Glomerular visceral epithelial cell (primary cell): ENCODE measurements around the gene CFAP97D2.
"Not testable (repeated sequence)": the region's sequence is repeated elsewhere in the genome, so short reads cannot be mapped to it uniquely, and the experiment has no call there.

Source experiments
- DNase-seq: peaks from one replicate; pipeline ENCODE4 v3.0.0-alpha.2; 2016; ENCODE audit errors: extremely low spot score

CFAP97D2 gene

DNA sequence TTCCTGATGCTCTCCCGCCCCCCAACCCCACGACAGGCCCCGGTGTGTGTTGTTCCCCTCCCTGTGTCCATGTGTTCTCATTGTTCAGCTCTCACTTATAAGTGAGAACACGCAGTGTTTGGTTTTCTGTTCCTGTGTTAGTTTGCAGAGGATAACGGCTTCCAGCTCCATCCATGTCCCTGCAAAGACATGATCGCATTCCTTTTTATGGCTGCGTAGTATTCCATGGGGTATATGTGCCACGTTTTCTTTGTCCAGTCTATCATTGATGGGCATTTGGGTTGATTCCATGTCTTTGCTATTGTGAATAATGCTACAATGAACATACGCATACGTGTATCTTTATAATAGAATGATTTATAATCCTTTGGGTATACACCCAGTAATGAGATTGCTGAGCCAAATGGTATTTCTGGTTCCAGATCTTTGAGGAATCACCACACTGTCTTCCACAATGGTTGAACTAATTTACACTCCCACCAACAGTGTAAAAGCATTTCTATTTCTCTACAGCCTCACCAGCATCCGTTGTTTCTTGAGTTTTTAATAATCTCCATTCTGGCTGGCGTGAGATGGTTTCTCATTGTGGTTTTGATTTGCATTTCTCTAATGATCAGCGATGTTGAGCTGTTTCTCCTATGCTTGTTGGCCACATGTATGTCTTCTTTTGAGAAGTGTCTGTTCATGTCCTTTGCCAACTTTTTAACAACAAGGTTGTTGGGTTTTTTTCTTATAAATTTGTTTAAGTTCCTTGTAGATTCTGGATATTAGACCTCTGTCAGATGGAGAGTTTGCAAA lies 20.0 kb upstream of the CFAP97D2 start:
- DNase-seq = not testable (repeated sequence)

DNA sequence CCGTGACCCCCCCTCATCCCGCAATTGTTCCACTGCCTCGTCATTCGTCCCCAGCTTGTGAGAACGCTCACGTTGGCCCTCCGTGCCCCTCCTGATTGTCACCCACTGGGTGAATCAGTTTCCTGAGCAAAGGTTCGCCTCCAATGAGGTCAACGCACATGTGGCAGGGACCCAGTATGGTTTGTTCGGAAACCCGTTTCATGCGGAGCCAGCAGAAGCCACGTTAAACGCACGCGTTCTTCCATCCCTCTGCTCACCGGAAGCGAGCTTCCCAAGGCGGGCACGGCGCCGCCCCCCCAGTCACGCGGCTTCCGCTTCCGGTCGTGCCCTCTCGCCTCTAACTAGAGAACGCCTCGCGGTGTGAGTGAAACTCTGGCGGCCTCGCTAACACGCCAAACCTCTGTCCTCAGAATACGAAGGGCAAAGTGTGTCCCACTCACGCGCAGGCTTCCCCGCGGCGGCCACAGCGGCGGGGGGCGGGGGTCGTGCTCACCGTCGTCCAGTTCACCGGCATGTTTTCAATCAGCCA lies 18.0 kb upstream of the CFAP97D2 start:
- DNase-seq = no peak

- DNase-seq = no peak
Observed at GRCh38 chr13:114161644-114162532, 17.2 kb upstream of the CFAP97D2 start.

DNA sequence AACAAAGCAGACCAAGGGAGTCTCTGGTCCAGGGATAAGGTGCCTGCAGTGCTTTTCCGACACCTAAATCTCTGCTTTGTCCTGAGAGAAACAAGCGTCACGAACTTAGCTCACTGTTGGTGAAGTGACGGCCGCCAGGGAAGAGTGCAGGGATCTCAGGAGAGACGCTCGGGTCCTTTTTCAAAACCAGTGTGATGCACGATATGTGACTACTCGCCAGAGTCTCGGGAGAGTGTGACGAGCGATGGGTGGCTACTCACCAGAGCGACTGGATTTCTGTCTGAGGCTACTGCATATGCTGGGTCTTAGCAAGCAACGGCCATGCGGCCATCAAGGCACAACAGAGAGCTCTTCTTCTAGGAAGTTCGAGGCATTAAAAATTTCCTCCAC lies 16.5 kb upstream of the CFAP97D2 start:
- DNase-seq = no peak

GRCh38 chr13:114164053-114164452 lies 15.0 kb upstream of the CFAP97D2 start:
- no peak for DNase-seq

DNA sequence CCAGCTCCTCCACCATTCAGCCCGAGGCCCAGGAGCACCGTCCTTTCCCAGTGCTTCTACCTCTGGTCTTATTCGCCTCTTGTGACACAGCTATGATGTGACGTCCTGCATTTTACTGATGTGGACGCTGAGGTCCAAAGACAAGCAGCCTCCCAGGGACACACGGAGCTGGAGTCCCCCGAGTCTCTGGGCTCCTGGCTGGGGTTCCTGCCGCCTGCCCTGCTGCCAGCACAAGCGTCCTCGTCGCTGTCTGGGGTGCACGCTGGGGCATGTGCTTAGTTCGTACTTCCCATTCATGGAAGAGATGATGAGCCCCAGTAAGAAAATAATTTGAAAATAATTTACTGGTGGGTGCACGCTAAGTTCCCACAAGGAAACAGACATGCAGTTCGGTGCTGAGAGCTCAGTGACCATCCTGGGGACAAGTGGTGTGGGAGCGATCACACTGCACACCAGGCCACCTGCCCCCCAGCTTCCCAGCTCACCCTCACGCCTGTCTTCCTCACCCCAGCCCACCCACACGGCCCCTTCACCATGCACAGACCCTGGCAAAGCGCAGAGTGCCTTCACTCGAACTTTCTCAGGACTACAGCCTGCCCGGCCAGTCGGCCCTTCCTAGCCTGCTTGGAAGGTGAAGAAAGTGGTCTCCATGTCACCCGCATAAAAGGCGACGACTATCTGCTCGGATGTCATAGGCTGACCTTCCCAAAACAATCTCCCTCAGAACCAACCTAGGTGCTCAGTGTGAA lies 14.2 kb upstream of the CFAP97D2 start:
- DNase-seq = no peak

DNA sequence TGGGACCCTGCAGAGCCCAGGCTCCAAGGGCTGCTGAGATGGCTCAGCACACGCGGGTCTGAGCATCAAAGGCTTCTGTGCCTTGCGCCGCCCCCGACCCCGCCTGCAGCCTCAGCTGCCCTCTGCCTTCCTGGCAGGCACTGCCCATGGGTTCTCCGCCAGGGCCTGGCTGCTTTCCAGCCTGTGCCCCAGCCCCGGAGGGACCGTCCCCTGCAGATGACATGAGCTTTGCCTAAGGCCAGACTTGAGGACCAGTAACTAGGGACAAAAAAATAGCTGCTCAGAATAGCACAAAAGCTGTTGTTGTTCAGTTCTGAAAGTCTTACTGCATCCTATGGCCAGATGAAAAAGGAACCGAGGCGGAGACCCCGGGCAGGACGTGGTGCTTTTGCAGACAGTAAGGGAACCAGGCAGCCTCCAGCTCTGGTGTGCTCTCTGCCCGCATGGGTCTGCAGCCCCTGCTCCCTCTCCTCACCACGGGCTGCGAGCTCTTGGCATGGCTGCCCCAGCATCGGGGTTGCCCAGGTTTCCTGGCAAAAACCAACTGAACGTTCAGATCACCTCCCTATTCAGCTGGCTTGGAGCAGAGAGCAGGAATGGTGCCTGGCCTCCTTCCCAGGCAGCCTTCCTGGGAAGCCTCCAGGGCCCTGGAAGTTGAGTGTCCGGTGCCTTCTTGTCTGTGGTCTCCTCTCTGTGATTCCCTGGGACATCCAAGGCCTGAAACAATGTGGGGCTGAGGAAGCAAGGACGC lies 12.5 kb upstream of the CFAP97D2 start:
- DNase-seq = no peak

DNA sequence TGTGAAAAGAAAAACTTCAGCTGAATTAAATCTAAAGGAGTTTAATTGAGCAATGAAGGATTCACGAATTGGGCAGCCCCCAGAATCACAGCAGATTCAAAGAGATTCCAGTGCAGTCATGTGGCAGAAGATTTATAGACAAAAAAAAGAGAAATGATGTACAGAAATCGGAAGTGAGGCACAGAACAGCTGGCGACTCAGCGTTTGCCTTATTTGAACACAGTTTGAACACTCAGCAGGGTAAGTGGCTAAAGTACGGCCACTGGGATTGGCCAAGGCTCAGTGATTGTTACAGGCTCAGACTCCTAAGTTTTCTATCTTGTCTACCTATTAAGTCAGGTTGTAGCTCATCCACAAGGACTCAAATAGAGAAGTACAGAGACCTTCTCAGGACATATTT lies 11.6 kb upstream of the CFAP97D2 start:
- DNase-seq = no peak

DNA sequence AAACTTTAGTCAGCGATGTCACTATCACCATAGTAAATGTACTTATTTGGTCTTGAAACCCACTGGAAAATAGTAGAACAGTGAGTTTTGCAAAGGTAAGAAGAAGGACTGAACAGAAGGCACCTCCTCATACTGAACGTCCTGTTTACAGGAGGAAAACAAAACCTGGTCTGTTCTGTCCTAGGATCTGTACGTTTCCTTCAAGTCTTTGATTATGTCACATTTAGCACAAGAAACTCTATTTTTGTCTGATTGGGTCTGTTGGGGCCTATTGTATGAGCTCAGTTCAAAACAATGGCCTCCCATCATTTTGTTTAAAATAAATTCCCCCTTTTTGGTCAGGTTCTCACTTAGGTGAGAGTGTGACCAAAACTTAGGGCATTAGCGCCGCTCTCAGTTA lies 11.2 kb upstream of the CFAP97D2 start:
- no peak for DNase-seq

DNA sequence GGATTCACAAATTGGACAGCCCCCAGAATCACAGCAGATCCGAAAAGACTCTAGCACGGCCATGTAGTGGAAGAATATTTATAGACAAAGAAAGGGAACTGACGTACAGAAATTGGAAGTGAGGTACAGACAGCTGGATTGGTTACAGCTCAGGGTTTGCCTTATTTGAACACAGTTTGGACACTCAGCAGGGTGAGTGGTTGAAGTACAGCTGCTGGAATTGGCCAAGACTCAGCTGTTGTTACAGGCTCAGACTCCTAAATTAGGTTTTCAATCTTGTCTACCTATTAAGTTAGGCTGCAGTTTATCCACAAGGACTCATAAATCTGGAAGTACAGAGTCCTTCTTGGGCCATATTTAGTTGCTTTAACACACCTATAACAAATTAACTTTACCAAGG lies 5.8 kb upstream of the CFAP97D2 start:
- no peak for DNase-seq

GRCh38 chr13:114173745-114174144 lies 5.3 kb upstream of the CFAP97D2 start:
- no peak for DNase-seq

- DNase-seq = no peak
Observed at GRCh38 chr13:114174529-114174961, 4.5 kb upstream of the CFAP97D2 start.

DNA sequence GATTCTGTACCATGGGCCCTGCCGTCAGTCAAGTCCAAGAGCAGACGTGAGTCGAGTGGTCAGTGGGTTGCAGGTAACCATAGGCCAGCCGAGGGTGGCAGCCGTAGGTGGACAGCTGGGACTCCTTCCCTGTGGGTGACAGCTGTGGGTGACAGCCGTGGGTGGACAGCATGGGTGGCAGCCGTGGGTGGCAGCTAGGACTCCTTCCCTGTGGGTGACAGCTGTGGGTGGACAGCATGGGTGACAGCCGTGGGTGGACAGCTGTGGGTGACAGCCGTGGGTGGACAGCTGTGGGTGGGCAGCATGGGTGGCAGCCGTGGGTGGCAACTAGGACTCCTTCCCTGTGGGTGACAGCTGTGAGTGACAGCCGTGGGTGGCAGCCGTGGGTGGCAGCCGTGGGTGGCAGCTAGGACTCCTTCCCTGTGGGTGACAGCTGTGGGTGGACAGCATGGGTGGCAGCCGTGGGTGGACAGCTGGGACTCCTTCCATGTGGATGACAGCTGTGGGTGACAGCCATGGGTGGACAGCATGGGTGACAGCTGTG lies 2.6 kb upstream of the CFAP97D2 start:
- DNase-seq = not testable (repeated sequence)

DNA sequence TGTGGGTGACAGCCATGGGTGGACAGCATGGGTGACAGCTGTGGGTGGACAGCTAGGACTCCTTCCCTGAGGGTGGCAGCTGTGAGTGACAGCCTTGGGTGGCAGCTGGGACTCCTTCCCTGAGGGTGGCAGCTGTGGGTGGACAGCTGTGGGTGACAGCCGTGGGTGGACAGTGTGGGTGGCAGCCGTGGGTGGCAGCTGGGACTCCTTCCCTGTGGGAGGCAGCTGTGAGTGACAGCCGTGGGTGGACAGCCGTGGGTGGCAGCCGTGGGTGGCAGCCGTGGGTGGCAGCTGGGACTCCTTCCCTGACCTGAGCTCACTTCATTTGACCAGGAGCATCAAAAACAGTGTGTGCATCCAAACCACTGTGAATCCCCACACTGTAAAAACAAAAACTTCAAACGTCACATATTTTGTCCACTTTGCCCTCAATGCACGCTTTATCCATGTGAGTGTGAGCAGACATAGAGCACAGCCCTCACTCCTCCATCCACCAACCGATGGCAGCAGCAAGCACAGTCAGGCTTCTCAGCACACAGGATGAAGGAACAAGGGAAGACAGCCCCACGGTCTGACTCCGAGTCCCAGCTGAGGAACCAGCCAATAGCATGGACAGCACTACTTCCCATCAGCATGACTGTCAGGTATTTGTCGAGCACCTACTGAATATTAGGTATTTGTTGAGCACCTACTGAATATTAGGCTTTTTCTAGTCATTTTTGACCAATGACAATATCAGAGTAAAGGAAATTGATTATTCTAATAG lies 1.6 kb upstream of the CFAP97D2 start:
- no peak for DNase-seq

DNA sequence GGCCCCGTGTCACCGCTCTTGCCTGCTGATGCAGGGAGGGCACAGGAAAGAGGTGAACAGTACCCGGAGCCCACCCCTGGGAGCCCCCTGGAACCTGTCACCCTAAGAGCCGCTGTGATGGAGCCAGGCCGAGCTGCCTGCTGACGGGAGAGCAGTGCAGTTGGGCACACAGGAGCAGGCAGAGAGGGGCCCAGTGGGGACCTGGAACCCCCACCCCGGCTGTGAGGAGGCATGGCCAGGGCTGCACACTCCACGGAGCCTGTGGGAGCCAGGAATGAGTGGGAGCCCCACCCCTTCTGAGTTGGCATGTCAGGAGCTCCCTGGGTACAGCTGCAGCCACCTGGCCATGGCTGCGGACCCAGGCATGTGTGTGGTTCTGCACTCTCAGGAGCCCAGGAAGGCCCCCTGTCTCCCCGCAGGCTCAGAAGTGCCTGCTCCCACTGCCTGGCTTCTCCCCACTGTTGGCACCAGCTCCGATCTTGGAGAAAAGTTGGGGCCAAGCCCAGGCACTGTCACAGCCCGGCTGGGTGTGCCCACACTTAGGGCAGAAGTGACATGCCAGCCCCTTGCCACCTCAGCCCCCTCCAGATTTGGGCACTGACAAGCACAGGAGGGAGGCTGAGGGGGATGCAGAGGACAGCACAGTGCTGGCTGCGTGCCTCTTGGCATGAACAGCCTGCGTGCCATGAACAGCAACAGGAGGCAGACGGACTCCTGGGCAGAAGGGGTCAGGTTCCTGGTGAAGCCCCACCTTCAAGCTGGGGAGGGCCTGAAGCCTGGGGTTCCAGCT lies 6.3 kb downstream of the CFAP97D2 start:
- DNase-seq = no peak

GRCh38 chr13:114194853-114195252 lies 15.8 kb downstream of the CFAP97D2 start:
- no peak for DNase-seq

DNA sequence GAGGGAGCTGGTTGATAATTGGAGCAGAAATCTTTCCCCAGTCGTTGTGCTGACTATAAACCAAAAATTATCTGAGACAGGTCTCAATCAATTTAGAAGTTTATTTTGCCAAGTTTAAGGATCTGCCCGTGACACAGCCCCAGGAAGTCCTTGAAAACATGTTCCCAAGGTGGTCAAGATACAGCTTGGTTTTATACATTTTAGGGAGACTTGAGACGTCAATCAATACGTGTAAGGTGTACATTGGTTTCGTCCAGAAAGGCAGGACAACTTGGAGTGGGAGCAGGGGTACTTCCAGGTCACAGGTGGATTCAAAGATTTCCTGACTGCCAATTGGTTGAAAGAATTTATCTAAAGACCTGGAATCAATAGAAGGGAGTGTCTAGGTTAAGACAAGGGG lies 17.6 kb downstream of the CFAP97D2 start:
- DNase-seq = no peak

DNA sequence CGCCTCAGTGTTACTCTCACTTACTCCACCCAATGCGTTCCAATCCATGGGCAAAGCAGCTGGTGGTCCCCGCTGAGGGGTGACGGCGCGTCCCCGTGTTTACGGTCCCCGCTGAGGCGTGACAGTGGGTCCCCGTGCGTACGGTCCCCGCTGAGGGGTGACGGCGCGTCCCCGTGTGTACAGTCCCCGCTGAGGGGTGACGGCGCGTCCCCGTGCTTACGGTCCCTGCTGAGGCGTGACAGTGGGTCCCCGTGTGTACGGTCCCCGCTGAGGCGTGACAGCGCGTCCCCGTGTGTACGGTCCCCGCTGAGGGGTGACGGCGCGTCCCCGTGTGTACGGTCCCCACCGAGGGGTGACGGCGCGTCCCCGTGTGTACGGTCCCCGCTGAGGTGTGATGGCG lies 19.5 kb downstream of the CFAP97D2 start:
- no peak for DNase-seq

DNA sequence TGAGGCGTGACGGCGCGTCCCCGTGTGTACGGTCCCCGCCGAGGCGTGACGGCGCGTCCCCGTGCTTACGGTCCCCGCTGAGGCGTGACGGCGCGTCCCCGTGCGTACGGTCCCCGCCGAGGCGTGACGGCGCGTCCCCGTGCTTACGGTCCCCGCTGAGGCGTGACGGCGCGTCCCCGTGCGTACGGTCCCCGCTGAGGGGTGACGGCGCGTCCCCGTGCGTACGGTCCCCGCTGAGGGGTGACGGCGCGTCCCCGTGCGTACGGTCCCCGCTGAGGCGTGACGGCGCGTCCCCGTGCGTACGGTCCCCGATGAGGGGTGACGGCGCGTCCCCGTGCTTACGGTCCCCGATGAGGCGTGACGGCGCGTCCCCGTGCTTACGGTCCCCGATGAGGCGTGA lies 20.5 kb downstream of the CFAP97D2 start:
- DNase-seq = not testable (repeated sequence)
